Ureter (tissue), 1 donor: ENCODE data around the gene FOCAD. TPM values are rescaled to one million over a fixed set of nuclear protein-coding genes. Genes with fewer than 3 reads are reported as not detected.

Experiments
- DNase-seq: peaks from one replicate; pipeline ENCODE4 v3.0.0-alpha.2; 2020; ENCODE audit warnings: low spot score
- total RNA-seq: library from RNA; stranded (reverse); gene quantifications from one replicate; pipeline ENCODE4 v1.2.4, GENCODE V29; 2023
- donor health status: DM: yes; HTN: yes; CAD: no.

FOCAD gene
- total RNA-seq, 1 donor from 2014 or later: 50.2 TPM

- no peak for DNase-seq
Observed at GRCh38 chr9:20734275-20734674, 50.2 kb downstream of the FOCAD start.

GRCh38 chr9:20740304-20740703 lies 56.2 kb downstream of the FOCAD start:
- DNase-seq: no peak

GRCh38 chr9:20740929-20741582 lies 57.0 kb downstream of the FOCAD start:
- DNase-seq: no peak

- no peak for DNase-seq
Observed at GRCh38 chr9:20742833-20743232, 58.8 kb downstream of the FOCAD start.

GRCh38 chr9:20744036-20744630 lies 60.1 kb downstream of the FOCAD start:
- no peak for DNase-seq

- no peak for DNase-seq
Observed at GRCh38 chr9:20746967-20747366, 62.9 kb downstream of the FOCAD start.

- no peak for DNase-seq
Observed at GRCh38 chr9:20749496-20750198, 65.6 kb downstream of the FOCAD start.

- DNase-seq: no peak
Observed at GRCh38 chr9:20753761-20754160, 69.7 kb downstream of the FOCAD start.

- DNase-seq: no peak
Observed at GRCh38 chr9:20754556-20754955, 70.5 kb downstream of the FOCAD start.

- no peak for DNase-seq
Observed at GRCh38 chr9:20760246-20760891, 76.3 kb downstream of the FOCAD start.

GRCh38 chr9:20770947-20771346 lies 86.9 kb downstream of the FOCAD start:
- DNase-seq: no peak

- DNase-seq: no peak
Observed at GRCh38 chr9:20771729-20772128, 87.7 kb downstream of the FOCAD start.

- DNase-seq: no peak
Observed at GRCh38 chr9:20775683-20776082, 91.6 kb downstream of the FOCAD start.

GRCh38 chr9:20781092-20781491 lies 97.0 kb downstream of the FOCAD start:
- DNase-seq: no peak

GRCh38 chr9:20782289-20782688 lies 98.2 kb downstream of the FOCAD start:
- DNase-seq: no peak

GRCh38 chr9:20783057-20784038 lies 99.3 kb downstream of the FOCAD start:
- no peak for DNase-seq

GRCh38 chr9:20784196-20784595 lies 100.1 kb downstream of the FOCAD start:
- DNase-seq: no peak

- DNase-seq: no peak
Observed at GRCh38 chr9:20786807-20787206, 102.7 kb downstream of the FOCAD start.

- no peak for DNase-seq
Observed at GRCh38 chr9:20788526-20789451, 104.7 kb downstream of the FOCAD start.

- no peak for DNase-seq
Observed at GRCh38 chr9:20790721-20791120, 106.7 kb downstream of the FOCAD start.
